ENCODE data around the gene P2RX1. TPM values are rescaled to one million over a fixed set of nuclear protein-coding genes. Genes with fewer than 3 reads are reported as not detected.

The P2RX1 gene
- total RNA-seq, 4 donors from 2014 or later: 1.2 to 18.8 (median 9.9) TPM

DNA sequence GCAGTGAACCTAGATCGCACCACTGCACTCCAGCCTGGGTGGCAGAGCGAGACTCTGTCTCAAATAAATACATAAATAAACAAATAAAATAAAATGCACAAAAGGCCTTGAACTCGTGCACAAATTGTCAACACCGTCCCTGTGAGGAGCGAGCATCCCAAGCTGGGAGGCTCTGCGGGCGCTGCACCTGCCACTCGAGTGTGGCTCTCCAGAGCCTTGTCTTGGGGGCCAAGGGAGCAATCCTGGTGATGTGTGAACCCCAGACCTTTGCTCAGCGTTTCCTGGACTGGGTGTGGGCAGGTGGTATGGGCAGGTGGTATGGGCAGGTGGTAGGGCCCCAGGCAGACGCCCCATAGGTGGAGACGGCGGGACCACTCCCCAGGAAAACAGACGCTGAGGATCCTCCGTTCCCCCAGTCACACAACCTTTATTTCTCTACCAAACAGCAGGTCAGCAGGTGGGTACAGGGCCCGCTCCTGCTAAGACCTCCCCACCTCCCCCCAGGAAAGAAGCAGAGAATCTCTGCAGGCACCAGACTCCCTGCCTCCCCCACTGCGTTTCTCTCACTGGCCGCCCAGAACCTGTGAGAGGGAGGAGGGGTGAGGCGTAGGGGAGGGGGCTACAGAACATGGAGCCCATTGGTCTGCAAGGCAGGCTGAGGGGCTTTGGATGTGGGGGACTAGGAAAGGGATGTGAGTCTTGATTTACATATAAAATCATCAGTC lies 7.4 kb upstream of the P2RX1 start:
- no peaks in the 10 kb centered on the region for H3K36me3 ChIP-seq
- no peak for DNase-seq
- TF ChIP-seq, protein P1, sequence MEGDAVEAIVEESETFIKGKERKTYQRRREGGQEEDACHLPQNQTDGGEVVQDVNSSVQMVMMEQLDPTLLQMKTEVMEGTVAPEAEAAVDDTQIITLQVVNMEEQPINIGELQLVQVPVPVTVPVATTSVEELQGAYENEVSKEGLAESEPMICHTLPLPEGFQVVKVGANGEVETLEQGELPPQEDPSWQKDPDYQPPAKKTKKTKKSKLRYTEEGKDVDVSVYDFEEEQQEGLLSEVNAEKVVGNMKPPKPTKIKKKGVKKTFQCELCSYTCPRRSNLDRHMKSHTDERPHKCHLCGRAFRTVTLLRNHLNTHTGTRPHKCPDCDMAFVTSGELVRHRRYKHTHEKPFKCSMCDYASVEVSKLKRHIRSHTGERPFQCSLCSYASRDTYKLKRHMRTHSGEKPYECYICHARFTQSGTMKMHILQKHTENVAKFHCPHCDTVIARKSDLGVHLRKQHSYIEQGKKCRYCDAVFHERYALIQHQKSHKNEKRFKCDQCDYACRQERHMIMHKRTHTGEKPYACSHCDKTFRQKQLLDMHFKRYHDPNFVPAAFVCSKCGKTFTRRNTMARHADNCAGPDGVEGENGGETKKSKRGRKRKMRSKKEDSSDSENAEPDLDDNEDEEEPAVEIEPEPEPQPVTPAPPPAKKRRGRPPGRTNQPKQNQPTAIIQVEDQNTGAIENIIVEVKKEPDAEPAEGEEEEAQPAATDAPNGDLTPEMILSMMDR (IDR thresholded peaks at IDR 0.05): no peak
- TF ChIP-seq POLR2A (IDR thresholded peaks at IDR 0.05): no peak
- H3K27me3 ChIP-seq: no peaks in the 10 kb centered on the region
- H3K9me3 ChIP-seq: no peaks in the 10 kb centered on the region
- no peak overlapping the region for H3K27ac ChIP-seq
- no peaks in the 10 kb centered on the region for H3K4me1 ChIP-seq
- H3K4me3 ChIP-seq: no peak overlapping the region
- intact Hi-C loops (cut with DNase I; ENCODE audit: low total_unique reads): no loop called here

DNA sequence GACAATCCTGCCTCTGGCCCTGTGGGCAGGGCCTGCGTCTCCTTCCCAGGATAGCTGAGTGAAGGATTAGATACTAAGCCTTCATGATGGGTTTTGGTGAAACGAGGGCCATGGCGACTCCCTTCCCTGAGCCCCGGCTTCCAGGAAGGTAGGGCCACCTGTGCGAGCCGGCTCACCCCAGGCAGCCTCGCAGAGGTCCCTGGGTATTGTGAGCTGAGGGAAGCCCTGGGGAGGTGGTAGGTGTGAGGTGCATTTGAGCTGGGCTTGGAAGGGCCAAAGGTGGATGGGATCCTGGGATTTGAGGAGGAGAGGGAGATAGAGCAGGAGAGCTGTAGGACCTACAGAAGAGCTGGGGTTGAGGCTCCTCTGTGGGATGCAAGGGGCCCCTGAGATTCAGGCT lies 6.5 kb upstream of the P2RX1 start:
- no peak for DNase-seq
- Histone ChIP-seq H3K27me3 (no peaks in the 10 kb centered on the region), H3K9me3 (no peaks in the 10 kb centered on the region), H3K4me3 (no peak overlapping the region), H3K27ac (no peak overlapping the region), H3K4me1 (no peaks in the 10 kb centered on the region), H3K36me3 (no peaks in the 10 kb centered on the region)
- intact Hi-C loops (cut with DNase I; ENCODE audit: low total_unique reads): no loop called here
- TF ChIP-seq, protein P1 (IDR thresholded peaks at IDR 0.05): no peak
- no peak for TF ChIP-seq POLR2A (IDR thresholded peaks at IDR 0.05)

- H3K27ac ChIP-seq: no peak overlapping the region
- no peaks in the 10 kb centered on the region for H3K9me3 ChIP-seq
- H3K27me3 ChIP-seq: no peaks in the 10 kb centered on the region
- no peaks in the 10 kb centered on the region for H3K36me3 ChIP-seq
- no peaks in the 10 kb centered on the region for H3K4me1 ChIP-seq
- H3K4me3 ChIP-seq: no peak overlapping the region
- no peak for TF ChIP-seq POLR2A (IDR thresholded peaks at IDR 0.05)
- TF ChIP-seq, protein P1 (IDR thresholded peaks at IDR 0.05): no peak
- intact Hi-C loops (cut with DNase I; ENCODE audit: low total_unique reads): no loop called here
- no peak for DNase-seq
These were observed 5.4 kb upstream of the P2RX1 start for GRCh38 chr17:3921502-3922319.

DNA sequence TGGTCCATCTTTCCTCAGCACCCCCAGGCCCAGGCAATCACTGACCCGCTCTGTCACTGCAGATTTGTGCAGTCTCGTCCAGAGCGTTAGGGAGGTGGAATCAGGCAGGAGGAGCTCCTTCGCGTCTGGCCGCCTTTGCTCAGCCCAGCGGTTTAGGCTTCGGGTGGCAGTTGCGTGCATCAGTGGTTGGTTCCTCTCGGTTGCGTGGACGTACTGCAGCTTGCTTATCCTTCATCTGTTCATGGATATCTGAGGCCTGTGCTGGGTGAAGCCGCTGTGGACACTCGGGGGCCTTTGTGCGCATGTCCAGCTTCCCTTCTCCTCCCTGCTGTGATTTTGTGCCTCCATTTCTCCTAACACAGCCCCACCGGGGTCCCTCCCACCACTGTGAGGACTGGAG lies 4.7 kb upstream of the P2RX1 start:
- TF ChIP-seq, protein P1 (IDR thresholded peaks at IDR 0.05): no peak
- TF ChIP-seq POLR2A (IDR thresholded peaks at IDR 0.05): no peak
- Histone ChIP-seq H3K4me3 (no peak overlapping the region), H3K27me3 (no peaks in the 10 kb centered on the region), H3K9me3 (no peaks in the 10 kb centered on the region), H3K27ac (no peak overlapping the region), H3K4me1 (no peaks in the 10 kb centered on the region), H3K36me3 (no peaks in the 10 kb centered on the region)
- no peak for DNase-seq
- intact Hi-C loops (cut with DNase I; ENCODE audit: low total_unique reads): no loop called here

DNA sequence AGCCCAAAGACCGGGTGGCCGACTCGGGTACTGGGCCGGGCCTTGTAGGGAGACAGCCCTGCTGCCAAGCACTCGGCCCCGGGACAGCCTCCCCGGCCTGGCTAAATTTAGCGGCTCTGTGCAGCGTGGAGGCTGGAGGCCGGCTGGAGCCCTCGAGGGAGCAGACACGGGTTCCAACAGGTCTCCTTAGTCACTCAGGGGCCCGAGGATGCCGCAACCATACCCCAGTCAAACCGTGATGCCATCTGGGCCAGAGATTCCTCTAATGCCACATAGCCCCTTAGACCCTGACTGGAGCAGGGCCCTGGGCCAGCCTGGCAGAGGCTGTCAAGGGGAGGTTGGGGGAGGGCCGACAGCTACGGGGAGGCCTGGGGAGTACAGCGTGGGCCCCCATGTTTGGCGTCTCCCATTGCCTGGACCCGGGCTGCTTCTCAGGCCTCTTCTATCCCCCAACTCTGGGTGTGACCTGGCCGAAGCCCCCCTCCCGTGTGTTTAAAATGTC lies 2.9 kb upstream of the P2RX1 start:
- Histone ChIP-seq H3K36me3 (no peaks in the 10 kb centered on the region), H3K4me1 (no peaks in the 10 kb centered on the region), H3K9me3 (no peaks in the 10 kb centered on the region), H3K27me3 (no peaks in the 10 kb centered on the region), H3K27ac (peak overlapping the region; percentile 48 to 55), H3K4me3 (no peak overlapping the region)
- DNase-seq: peak in 1 of 2 donors; percentile 54
- TF ChIP-seq POLR2A (IDR thresholded peaks at IDR 0.05): no peak
- TF ChIP-seq, protein P1 (IDR thresholded peaks at IDR 0.05): no peak
- intact Hi-C loops (cut with DNase I; ENCODE audit: low total_unique reads): no loop called here

Measured in uterus (tissue), 4 donors.